DND-41 (cell line): Measurements from ENCODE around the gene TMEM51.

Experiments
- CTCF ChIP-seq: IDR thresholded peaks from 2 replicates; pipeline ENCODE4 v1.5.1; 2012; ENCODE audit warnings: borderline replicate concordance, low read length, moderate library complexity, mild to moderate bottlenecking; ENCODE audit not compliant: poor library complexity, severe bottlenecking; ENCODE audit errors: extremely low read depth
- EZH2 ChIP-seq: IDR thresholded peaks from 3 replicates; pipeline ENCODE4 v1.6.1; 2012; ENCODE audit warnings: borderline replicate concordance, low read depth, mild to moderate bottlenecking, moderate library complexity, low read length, inconsistent platforms; ENCODE audit not compliant: severe bottlenecking

GRCh38 chr1:15249081-15249480 lies 95.5 kb downstream of the TMEM51 start:
- TF ChIP-seq CTCF, result no peak
- TF ChIP-seq EZH2, result no peak
